IPS-NIHi11 (cell line): Measurements from ENCODE around the gene SEC22A.

Source experiments
- DNase-seq: peaks from one replicate; pipeline ENCODE4 v3.0.0; 2012; ENCODE audit warnings: mixed read lengths, low spot score

The SEC22A gene, protein sequence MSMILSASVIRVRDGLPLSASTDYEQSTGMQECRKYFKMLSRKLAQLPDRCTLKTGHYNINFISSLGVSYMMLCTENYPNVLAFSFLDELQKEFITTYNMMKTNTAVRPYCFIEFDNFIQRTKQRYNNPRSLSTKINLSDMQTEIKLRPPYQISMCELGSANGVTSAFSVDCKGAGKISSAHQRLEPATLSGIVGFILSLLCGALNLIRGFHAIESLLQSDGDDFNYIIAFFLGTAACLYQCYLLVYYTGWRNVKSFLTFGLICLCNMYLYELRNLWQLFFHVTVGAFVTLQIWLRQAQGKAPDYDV

GRCh38 chr3:123201557-123202427, at the start of gene SEC22A:
TSS of gene SEC22A (plus strand) at chr3:123201943. CDS start at chr3:123209218, 7,275 bp downstream.
- peak; percentile 96 for DNase-seq

GRCh38 chr3:123152687-123153086, 49.1 kb upstream of the SEC22A start:
- no peak for DNase-seq

- no peak for DNase-seq
These were observed 48.4 kb upstream of the SEC22A start for GRCh38 chr3:123153125-123154019.

DNA sequence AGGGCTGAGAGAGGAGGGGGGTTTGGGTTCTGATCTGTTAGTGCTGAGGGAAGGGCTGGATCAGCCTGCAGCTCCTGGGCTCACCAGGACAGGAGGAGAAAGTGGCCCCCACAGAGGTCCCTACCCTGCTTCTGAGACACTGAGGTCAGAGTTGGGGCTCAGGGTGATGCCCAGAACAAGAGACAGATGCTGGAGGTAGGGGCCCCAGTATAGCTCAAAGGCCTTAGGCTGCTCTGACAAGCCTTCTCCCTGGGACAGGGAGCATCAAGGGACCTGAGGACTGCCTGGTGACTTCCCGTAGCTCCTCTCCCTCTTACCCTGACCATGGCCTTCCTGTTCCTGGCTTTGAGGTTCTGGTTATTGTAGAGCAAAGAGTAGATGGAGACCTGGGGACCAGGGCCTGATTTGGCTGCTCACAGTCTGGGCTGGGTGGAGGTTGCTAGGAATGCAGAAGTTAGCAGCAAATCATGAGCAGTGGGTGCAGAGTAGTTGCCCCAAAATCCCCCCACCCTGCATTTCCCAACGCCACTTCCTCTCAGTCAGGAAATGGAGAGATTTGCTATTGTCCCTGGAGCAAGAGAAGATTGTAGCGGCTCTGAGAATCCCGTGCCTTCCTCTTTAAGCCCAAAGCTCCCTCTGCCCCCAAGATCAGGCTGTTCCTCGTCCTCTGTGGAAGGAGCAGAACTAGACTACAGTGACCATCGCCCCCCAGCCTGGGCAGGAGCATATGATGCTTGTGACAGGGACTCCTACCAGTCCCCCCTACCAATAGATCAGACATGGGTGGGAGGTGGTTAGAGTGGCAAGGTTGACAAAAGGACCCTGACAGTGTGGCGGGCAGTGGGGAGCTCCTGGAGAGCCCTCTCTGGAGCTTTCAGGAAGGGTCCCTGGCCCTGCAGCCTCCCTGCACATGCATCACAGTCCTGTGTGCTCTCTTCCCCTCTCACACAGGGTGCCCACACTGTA, 47.4 kb upstream of the SEC22A start:
- no peak for DNase-seq

DNA sequence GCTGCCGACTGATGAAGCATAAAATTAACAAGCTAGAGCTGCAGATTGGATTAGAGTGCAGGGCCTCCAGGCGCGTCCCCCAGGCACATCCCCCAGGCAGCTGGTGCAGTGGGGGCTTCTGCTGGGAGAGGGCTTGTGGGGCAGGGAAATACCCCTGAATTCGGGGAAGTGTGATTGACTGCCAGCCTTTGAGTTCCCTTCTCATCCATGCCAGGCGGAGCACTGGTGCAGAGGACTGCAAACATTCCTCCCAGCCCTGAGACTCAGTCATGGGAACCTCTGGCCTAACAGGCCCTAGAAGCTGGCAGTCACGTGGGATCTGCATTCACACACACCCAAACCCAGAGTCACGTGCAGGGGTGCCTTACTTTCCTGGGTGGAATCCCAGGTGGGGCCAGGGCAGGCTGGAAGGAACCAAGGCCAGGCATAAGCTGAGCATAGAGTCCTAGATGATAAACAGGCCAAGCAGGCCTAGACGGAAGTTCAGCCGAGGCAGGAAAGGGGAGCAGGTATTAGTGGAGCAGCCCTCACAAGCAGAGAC, 46.2 kb upstream of the SEC22A start:
- no peak for DNase-seq

DNA sequence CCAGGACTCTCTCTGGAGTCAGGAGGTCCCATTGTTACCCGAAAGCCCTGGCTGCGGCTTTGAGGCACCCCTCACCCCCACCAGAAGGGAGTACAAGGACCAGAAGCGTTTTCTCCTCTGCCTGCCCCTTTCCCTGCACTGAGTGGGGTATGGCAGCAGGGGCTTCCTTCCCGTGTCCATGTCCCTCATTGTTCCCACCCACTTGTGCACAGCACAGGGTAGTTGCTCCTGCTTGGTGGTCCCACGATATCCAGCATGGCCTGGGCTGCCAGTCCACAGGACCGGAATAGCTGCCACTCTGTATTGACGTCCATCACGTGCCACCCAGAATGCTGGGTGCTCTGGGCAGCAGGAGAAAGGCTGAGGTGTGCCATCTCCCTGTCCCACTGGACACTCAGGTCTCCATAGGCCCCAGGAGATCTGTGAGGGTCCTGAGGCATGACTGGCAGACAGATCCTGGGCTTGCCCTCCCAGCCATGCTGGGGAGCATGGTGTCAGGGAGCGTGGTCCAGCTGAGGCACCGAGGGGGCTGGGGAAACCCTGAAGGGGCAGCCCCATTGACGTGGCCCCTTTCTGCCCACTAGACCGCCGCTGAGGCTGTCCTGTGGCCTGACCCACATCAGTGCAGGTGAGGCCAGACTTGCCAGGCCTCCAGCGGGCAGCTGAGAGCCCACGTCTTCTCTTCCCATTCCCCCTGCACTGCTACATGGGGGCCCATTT, 45.3 kb upstream of the SEC22A start:
- no peak for DNase-seq

- DNase-seq = no peak
These were observed 44.5 kb upstream of the SEC22A start for GRCh38 chr3:123157209-123157597.

GRCh38 chr3:123157598-123158287, 44.0 kb upstream of the SEC22A start:
- no peak for DNase-seq

DNA sequence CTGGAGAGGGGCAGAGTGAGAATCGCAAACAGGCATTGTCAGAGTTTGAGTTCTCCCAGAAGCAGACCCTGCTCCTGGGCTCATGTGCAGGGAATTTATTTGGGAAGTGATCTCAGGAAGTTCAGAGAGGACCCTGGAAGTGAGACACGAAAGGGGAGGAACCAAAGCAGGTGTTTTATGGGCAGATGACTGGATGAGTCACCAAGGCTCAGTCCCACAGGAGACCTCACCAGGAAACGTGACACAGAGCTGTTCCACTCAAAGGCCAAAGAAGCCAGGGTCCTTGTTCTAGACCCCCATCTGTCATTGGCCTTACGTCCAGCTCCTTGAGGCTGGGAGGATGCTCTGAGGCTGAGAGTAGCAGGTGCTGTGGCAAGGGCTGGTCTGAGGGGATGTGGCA, 43.4 kb upstream of the SEC22A start:
- no peak for DNase-seq

DNA sequence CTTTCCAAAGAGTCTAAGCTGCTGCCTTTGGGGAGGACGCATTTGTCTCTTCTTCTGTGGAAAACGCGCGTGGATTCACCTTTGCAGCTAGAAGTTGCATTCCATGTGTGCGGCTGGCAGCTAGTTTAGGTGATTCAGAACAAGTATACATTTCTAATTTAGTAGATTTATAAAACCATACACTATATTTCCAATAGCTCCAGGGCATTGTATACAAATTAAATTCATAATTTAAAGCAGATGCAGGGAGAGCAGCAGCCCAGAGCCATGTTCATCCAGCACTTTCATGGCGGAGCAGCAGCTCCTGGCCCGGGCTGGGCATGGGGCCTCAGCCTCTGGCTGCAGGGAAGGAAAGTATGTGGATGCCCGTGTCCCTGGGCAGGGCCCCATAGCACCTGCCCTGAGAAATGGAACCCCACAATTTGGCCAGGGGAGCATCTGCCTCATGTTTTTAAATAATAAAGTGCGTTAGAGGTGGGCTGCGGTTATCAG, 42.8 kb upstream of the SEC22A start:
- no peak for DNase-seq

- DNase-seq = no peak
These were observed 41.7 kb upstream of the SEC22A start for GRCh38 chr3:123159926-123160635.

DNA sequence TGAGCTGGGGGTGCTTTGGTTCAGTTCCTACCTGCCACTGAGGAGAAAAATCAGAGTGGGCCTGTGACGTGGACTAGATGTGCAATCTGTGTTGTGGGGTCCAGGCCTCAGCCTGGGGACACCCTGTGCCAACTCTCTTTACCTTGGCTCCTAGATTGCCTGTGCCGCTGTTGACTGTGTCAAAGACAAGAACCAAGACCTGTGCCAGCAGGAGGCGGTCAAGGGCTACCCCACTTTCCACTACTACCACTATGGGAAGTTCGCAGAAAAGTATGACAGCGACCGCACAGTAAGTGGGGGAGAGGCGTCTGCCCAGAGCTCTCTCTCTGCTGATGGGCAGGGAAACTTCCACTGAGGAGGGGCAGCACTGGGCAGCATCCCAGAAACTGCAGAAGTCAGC, 40.6 kb upstream of the SEC22A start:
- DNase-seq = peak; percentile 62

DNA sequence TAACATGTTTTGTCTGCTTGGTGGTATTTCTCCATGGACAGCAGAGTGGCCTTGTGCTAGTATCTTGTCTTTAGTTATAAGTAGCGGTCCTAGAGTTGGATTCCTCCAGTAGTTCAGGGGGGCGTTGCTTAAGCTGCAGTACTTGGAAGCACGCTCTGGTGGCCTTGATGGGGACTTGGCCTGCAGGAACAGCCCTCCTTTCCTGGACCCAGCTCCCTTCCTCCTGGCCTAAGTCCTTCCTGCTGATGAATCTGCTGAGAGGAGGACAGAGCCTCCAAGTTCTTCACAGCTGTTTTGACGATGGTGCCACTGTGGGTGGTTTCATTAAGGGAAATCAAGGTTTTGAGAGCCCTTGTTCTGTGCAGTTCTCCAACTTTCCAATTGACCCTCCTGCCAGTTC, 38.6 kb upstream of the SEC22A start:
- no peak for DNase-seq

GRCh38 chr3:123165163-123165562, 36.6 kb upstream of the SEC22A start:
- no peak for DNase-seq

- DNase-seq = no peak
These were observed 34.1 kb upstream of the SEC22A start for GRCh38 chr3:123167686-123168085.

GRCh38 chr3:123168122-123168521, 33.6 kb upstream of the SEC22A start:
- no peak for DNase-seq

DNA sequence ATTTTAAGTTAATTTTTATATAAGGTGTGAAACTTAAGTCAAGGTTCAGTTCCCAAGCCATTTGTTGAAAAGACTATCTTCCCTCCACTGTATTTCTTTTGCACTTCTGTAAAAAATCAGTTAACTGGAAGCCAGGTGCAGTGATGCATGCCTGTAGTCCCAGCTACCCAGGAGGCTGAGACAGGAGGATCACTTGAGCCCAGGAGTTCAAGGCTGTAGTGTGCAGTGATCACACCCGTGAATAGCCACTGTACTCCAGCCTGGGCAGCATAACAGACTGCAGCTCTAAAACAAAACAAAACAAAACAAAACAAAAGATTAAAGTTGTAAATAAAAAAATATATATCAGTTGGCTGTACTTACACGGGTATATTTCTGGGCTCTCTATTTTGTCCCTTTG, 33.1 kb upstream of the SEC22A start:
- no peak for DNase-seq

DNA sequence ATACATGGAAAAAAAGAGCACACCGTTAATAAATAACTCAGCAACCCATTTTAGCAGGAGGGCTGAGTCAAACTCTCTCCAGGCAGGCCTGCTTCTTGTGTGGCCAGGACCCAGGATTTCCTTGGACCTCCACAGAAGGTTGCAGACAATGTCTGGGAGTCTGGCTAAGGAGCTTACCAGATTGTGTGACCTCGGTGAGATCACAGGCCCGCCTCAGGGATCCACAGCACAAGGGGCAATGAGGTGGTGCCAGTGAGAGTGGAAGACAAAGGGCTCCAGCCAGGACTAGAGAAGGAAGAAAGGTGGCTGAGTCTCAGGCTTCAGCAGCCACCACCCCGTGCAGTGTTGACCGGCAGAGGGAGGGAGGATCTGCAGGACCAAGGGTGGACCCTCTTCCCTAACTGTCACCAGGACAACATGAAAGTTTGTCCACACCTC, 32.2 kb upstream of the SEC22A start:
- no peak for DNase-seq

GRCh38 chr3:123169930-123170329, 31.8 kb upstream of the SEC22A start:
- DNase-seq = no peak
